ENCODE results near the gene COL17A1.
A peak's percentile ranks its signal among the peaks of the same experiment; 100 is the strongest.

Gene COL17A1

DNA sequence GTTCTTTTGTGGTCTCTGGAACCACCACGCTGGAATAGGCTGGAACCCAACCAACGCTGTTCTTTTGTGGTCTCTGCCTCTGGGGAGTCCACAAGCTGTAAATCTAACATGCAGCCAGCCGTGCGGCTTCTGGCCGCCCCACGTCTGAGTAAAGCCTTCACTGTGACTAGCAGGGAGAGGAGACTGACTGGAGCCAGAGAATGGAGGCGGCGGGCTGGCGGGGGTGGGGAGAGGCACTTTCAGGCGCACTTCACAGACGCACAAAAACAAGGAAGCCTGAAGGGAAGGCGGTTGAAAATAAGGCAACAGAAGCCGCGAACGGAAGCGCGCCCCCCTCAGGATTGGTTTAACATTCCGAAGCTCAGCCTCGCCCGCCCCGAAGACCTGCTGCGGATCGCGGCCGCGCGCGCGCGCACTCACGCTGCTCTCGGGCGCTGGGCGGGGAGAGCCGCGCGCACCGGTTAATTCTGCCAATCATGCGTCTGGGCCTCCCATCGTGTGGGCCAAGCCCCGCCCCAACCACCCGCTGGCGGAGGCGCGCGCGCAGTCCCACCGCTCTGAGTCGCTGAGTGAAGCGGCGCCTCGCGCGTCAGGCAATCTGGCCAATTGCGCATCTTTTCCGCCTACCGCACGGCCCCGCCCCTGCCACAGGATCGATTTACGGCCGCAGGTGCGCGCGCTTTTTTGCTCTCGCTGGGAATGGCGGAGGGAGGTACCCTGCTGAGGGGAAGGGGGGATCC is 36.0 kb upstream of the COL17A1 start, which contains the start of gene SFR1:
TSS of gene SFR1 (plus strand) at position 687 of the 740 bp plus-strand sequence. CDS start at position 700, 13 bp downstream.
- TF ChIP-seq CTCF (IDR thresholded peaks at IDR 0.05; ENCODE audit: low read depth, low read length): peak; percentile 51
- H3K4me3 ChIP-seq (ENCODE audit: low read depth, low read length): peak within 1 kb of the TSS; percentile 93
- in situ Hi-C loops (cut with HindIII; ENCODE audit: low sequenced_read_pairs): no loop called here
- DNase-seq (ENCODE audit: low read depth, low spot score): peak; percentile 99

DNA sequence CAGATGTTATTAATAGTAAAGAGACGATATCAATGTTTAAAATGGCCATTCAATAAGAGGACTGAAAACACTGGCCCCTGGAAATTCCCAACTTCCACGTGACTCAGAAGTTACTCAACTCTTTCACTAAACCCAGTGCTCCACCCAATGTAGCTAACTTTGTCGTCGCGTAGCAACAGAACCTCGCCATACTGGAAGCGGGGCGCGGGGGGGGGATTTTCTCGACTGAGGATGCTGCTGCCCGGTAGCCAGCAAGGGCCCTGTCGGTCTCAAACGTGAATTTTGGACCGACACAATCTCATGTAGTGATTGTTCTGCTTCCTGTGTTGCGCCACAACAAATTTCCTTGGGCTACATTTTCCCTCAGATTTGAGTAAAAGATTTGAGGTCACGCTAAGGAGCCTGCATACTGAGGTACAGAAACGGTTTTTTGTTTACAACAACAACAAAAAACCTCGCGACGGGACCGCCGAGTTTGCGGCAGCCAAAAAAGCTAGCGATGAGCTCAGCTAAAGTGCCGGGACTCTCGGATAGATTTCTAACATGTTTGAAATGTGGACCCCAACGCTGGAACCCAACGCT is 35.3 kb upstream of the COL17A1 start:
- peak overlapping the region; percentile 62 for H3K4me3 ChIP-seq (ENCODE audit: low read depth, low read length)
- no peak for TF ChIP-seq CTCF (IDR thresholded peaks at IDR 0.05; ENCODE audit: low read depth, low read length)
- DNase-seq (ENCODE audit: low read depth, low spot score): peak; percentile 96
- in situ Hi-C loops (cut with HindIII; ENCODE audit: low sequenced_read_pairs): no loop called here

GRCh38 chr10:104120512-104120902 is 34.8 kb upstream of the COL17A1 start:
- DNase-seq (ENCODE audit: low read depth, low spot score): no peak
- H3K4me3 ChIP-seq (ENCODE audit: low read depth, low read length): peak overlapping the region; percentile 62
- TF ChIP-seq CTCF (IDR thresholded peaks at IDR 0.05; ENCODE audit: low read depth, low read length): no peak
- in situ Hi-C loops (cut with HindIII; ENCODE audit: low sequenced_read_pairs): no loop called here

- TF ChIP-seq CTCF (IDR thresholded peaks at IDR 0.05; ENCODE audit: low read depth, low read length): no peak
- peak; percentile 24 for DNase-seq (ENCODE audit: low read depth, low spot score)
- H3K4me3 ChIP-seq (ENCODE audit: low read depth, low read length): no peak overlapping the region
- in situ Hi-C loops (cut with HindIII; ENCODE audit: low sequenced_read_pairs): no loop called here
Measured at GRCh38 chr10:104119996-104120395, 34.3 kb upstream of the COL17A1 start.

- no peak overlapping the region for H3K4me3 ChIP-seq (ENCODE audit: low read depth, low read length)
- peak; percentile 69 for DNase-seq (ENCODE audit: low read depth, low spot score)
- in situ Hi-C loops (cut with HindIII; ENCODE audit: low sequenced_read_pairs): no loop called here
- no peak for TF ChIP-seq CTCF (IDR thresholded peaks at IDR 0.05; ENCODE audit: low read depth, low read length)
Measured at GRCh38 chr10:104117839-104118323, 32.2 kb upstream of the COL17A1 start.

DNA sequence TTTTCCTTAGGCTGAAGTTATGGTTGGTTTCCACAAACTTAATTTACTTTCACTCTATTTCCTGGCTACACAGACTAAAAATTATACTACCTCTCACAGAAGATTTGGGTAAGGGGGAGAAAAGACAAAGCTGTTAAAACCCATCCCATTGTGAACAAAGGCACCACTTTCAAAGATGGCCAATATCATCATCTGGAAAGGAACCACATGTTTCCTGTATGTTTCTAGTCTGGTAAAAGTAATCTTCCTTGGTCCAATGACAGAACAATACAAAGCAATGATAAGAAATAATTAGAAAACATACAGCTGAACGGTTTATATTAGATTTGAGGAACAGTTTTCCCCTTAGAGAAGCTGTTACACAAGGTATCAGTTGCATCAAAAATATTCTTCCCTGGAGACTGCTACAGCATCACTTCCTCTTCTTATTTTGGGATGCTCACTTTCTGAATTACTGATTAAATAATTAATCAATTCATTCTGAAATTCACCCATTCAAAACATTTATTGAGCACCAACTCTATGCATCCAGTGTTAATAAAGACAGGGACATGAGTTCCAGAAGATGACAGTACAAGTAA is 27.8 kb upstream of the COL17A1 start:
- in situ Hi-C loops (cut with HindIII; ENCODE audit: low sequenced_read_pairs): no loop called here
- TF ChIP-seq CTCF (IDR thresholded peaks at IDR 0.05; ENCODE audit: low read depth, low read length): no peak
- H3K4me3 ChIP-seq (ENCODE audit: low read depth, low read length): no peak overlapping the region
- no peak for DNase-seq (ENCODE audit: low read depth, low spot score)
